ENCODE data around the gene ENTPD2.
"Not testable (repeated sequence)": the region's sequence is repeated elsewhere in the genome, so short reads cannot be mapped to it uniquely, and the experiment has no call there.

The ENTPD2 gene

DNA sequence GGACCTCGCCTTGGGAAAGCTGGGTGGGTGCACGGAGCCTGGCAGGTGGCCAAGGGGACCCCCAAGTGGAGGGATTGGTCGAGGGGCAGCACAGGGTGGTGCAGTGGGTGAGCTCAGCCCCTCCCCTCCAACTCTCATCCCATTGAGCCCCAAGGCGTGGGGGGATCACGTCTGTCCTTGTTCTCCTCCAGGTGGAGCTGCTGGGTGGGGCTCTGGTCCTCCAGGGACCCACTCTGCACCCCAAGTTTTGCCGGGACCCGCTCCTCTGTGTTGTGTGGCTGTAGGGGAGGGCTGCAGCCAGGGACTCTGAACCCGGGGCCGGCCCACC, 18.4 kb downstream of the ENTPD2 start:
- DNase-seq (ENCODE audit: low read depth, low spot score), result no peak
- no peak for TF ChIP-seq CTCF (IDR thresholded peaks at IDR 0.05; ENCODE audit: low read depth, low read length)
- H3K4me3 ChIP-seq (ENCODE audit: low read depth, low read length), result no peak overlapping the region
- in situ Hi-C loops (cut with HindIII; ENCODE audit: low sequenced_read_pairs), result loop anchor here (25.0 kb wide), 1 partner anchor 98 kb away; the partner anchor contains the start of genes C8G and FBXW5

GRCh38 chr9:137034709-137035506, 19.0 kb downstream of the ENTPD2 start:
- TF ChIP-seq CTCF (IDR thresholded peaks at IDR 0.05; ENCODE audit: low read depth, low read length), result peak; percentile 98
- H3K4me3 ChIP-seq (ENCODE audit: low read depth, low read length), result no peak overlapping the region
- DNase-seq (ENCODE audit: low read depth, low spot score), result peak; percentile 79
- in situ Hi-C loops (cut with HindIII; ENCODE audit: low sequenced_read_pairs), result loop anchor here (25.0 kb wide), 1 partner anchor 98 kb away; the partner anchor contains the start of genes C8G and FBXW5

GRCh38 chr9:137034039-137034708, 19.7 kb downstream of the ENTPD2 start:
- no peak overlapping the region for H3K4me3 ChIP-seq (ENCODE audit: low read depth, low read length)
- TF ChIP-seq CTCF (IDR thresholded peaks at IDR 0.05; ENCODE audit: low read depth, low read length), result no peak
- in situ Hi-C loops (cut with HindIII; ENCODE audit: low sequenced_read_pairs), result loop anchor here (25.0 kb wide), 1 partner anchor 97 kb away; the partner anchor contains the start of genes C8G and FBXW5
- DNase-seq (ENCODE audit: low read depth, low spot score), result no peak

- in situ Hi-C loops (cut with HindIII; ENCODE audit: low sequenced_read_pairs), result loop anchor here (25.0 kb wide), 1 partner anchor 96 kb away; the partner anchor contains the start of genes C8G and FBXW5
- not testable (repeated sequence) for H3K4me3 ChIP-seq (ENCODE audit: low read depth, low read length); DNase-seq (ENCODE audit: low read depth, low spot score)
Measured at GRCh38 chr9:137033481-137033880, 20.4 kb downstream of the ENTPD2 start.

DNA sequence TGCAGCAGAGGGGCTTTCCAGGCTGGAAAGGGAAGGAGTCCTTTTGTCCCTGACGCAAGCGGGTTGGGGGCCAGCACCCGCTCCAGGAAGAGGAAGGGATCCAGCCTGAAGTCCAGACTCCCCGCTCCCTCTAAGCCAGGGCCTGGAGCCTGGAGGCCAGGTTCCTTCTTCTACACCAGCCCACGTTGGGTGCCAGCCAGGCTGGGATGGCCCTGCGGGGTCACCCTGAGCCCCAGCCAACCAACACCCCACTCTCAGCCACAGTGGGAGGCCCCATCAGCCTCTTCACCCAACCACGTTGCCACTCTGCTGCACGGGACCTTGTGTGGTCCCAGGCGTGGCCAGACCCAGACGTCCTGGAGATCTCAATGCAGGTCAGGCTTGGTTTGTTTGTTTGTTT, 21.0 kb downstream of the ENTPD2 start:
- no peak for DNase-seq (ENCODE audit: low read depth, low spot score)
- in situ Hi-C loops (cut with HindIII; ENCODE audit: low sequenced_read_pairs), result loop anchor here (25.0 kb wide), 1 partner anchor 96 kb away; the partner anchor contains the start of genes C8G and FBXW5
- H3K4me3 ChIP-seq (ENCODE audit: low read depth, low read length), result no peak overlapping the region
- TF ChIP-seq CTCF (IDR thresholded peaks at IDR 0.05; ENCODE audit: low read depth, low read length), result no peak

DNA sequence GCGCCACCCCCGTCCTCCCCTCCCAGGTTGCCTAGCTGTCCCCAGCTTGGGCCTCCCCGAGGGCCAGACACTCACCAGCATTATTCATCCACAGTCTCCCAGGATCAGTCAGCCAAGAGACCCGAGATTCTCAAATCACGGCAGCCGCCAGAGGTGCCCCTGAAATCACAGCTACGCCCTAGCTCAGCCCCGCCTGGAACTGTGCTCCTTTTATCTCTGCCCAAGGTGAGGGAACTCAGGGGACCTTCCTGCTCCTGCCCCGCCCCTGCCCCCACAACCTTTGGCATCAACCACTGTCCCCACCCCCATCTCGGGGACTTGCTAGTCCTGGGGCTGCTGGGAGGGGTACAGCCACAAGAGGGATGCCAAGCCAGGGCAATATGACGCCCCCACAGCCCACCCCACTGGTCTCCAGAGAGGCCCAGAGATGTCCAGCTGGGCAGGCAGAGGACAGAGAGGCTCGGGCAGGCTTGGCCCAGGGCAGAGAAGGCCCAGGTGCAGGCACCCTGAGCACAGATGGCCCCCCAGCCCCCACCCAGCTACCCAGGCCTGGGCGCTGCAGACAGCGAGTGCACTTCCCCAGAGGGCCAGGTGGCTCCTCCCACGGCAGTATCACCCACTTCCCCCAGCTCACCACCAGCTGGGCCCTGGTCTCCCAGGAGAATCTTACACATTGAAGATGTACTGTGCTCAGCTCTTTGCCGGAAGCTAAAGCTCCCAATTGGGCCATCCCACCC, 21.8 kb downstream of the ENTPD2 start, which contains the start of gene FUT7:
Gene FUT7, minus strand, starts transcription at position 185 of the 737 bp plus-strand sequence. Its CDS starts 97 bp downstream, at position 88.
- in situ Hi-C loops (cut with HindIII; ENCODE audit: low sequenced_read_pairs), result loop anchor here (25.0 kb wide), 1 partner anchor 95 kb away; the partner anchor contains the start of genes C8G and FBXW5
- no peak for TF ChIP-seq CTCF (IDR thresholded peaks at IDR 0.05; ENCODE audit: low read depth, low read length)
- H3K4me3 ChIP-seq (ENCODE audit: low read depth, low read length), result no peak within 1 kb of the TSS
- DNase-seq (ENCODE audit: low read depth, low spot score), result no peak
